ENCODE measurements around the gene RNF183. TPM values are rescaled to one million over a fixed set of nuclear protein-coding genes. Genes with fewer than 3 reads are reported as not detected.
A peak's percentile ranks its signal among the peaks of the same experiment; 100 is the strongest.
"Not testable (repeated sequence)": the region's sequence is repeated elsewhere in the genome, so short reads cannot be mapped to it uniquely, and the experiment has no call there.

The RNF183 gene
- total RNA-seq, 1 donor from 2014 or later, result 0.20 TPM

GRCh38 chr9:113317777-113318176 lies 14.6 kb upstream of the RNF183 start:
- ATAC-seq (peak; percentile 42), DNase-seq (ENCODE audit: low spot score) (no peak)

DNA sequence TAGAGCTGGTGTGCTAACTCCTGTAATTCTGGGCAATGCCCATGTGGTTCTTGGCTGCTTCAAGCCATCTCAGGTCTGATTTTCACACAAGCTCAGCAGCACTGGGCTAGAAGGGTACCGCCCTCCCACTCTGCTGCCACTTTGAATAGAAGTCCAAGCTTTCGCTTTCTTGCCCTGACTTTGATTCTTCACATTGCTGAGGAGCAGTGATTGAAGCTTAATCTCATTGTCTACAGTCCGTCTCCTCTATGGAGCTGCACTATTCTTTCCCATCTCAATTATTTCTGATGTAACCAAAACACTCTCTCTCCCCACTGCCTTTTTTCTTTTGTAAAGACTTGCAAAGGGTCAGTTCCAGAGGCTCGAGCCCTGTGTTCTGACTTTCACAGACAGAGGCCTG lies 12.9 kb upstream of the RNF183 start:
- DNase-seq (ENCODE audit: low spot score) (no peak), ATAC-seq (no peak)

DNA sequence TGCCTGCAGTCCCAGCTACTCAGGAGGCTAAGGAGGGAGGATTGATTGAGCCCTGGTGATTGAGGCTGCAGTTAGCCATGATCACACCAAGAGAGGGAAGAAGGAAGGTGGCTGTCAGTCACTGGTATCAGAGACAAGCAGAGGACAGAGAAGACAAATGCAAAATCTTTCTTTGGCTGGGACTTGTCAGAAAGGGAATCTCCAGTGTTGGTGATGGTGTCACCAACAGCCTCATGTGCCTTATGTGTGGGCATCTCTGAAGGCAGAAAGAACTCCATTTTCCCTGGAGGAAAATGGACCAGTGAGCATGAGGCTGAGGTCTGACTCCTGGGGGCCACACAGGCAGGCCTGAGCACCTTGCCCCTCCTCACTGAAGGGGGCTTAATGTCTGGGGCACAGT lies 12.1 kb upstream of the RNF183 start:
- ATAC-seq, result no peak

DNA sequence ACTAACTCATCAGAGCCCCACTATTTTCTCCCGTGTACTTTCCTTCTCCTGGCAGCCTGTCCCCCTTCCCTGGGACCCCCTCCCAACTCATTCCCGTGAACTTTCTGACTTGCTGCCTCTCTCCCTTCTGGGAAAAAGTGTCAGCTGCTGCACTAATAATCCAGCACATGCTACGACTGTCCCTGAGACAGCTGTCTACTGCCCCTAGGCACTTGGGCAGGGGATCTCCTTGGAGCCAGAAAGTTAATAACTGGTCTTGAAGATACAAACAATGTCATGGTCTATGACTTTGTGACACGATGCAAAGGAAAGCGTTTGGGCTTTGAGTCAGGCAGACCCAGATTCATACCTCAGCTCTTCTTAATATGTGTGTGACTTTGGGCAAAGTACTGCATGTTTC lies 10.1 kb upstream of the RNF183 start:
- no peak for DNase-seq (ENCODE audit: low spot score)
- no peak for ATAC-seq

More for the DNA sequence above, 12.1 kb upstream of the RNF183 start:
- no peak for DNase-seq (ENCODE audit: low spot score)

DNA sequence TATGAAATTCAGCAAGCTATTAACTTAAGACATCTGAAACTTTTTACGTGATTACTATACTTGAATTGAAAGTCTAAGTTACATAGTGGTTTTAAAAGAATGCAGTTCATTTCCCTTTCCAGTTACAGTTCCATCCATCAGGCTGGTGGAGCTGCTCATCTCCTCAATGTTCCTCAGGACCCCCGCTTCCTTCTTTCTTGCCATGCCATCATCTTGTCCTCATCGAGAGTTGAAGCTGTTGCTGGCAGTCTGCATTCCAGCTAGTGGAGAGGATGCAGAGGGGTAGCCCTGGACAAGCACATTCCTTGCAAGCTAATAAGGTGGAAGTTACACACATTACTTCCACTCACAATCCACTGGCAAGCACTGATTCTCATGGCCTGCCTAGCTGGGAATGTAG lies 8.8 kb upstream of the RNF183 start:
- ATAC-seq (no peak), DNase-seq (ENCODE audit: low spot score) (no peak)

DNA sequence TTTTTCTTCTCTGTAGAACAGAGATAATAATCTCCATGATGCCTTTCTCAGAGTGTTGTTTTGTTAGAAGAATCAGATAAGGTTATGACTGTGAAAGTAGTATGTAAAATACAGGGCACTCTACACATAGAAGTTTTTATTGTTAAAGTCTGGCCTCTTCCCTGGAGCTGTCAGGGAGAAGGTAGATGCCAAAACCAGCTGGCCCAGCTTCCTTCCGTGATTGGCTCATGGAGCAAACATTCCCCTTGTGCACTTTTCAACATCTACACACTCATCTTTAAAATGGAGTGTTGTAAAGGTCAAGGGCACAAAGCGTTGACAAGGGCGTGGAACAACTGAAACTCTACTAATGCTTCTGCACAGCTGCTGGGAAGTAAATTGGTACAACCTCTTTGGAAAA lies 7.4 kb upstream of the RNF183 start:
- DNase-seq (ENCODE audit: low spot score), result no peak
- no peak for ATAC-seq

GRCh38 chr9:113309204-113309813 lies 6.1 kb upstream of the RNF183 start:
- DNase-seq (ENCODE audit: low spot score) (no peak), ATAC-seq (peak; percentile 88)

DNA sequence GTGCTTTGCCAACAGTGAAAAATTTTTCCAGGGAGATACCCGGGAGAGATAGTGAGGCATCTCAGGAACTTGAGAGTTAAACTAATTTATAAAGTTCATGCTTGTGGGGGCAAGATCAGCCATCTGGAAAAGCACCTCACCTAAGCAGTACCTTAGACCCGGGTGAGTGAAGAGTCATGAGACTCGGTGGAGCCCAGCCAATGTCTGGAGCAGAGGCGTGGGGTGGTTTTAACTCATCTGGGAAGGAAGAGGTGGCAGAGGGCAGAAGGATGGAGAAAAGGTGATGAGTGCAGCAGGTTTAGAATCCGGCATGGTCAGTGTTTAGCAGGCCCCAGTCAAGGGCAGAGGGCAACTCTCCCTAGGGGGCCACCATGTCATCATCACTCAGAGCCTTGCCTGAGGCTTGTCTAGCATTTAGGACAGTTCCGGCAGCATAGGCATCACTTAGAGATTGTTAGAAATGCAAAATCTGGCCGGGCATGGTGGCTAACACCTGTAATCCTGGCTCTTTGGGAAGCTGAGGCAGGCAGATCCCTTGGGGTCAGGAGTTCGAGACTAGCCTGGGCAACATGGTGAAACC lies 4.3 kb upstream of the RNF183 start:
- ATAC-seq (no peak), DNase-seq (ENCODE audit: low spot score) (no peak)

DNA sequence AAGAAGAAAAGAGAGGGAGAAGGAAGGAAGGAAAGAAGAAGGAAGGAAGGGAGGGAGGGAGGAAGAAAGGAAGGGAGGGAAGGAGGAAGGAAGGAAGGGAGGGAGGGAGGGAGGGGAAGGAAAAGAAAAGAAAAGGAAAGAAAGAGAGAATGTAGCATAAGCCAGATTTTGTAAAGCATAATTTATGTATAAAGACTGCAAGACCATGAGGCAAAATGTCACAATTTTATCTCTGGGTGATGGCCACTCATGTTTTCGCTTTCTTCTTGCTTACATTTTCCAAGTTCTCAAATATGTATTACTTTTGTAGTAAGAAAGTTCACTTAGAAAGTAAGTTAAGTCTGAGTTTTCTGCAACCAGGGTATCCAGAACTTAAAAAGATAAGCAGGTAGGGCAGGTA lies 3.4 kb upstream of the RNF183 start:
- ATAC-seq (no peak), DNase-seq (ENCODE audit: low spot score) (no peak)

- DNase-seq (ENCODE audit: low spot score) (no peak), ATAC-seq (no peak)
Observed at GRCh38 chr9:113301548-113301947, 1.6 kb downstream of the RNF183 start.

DNA sequence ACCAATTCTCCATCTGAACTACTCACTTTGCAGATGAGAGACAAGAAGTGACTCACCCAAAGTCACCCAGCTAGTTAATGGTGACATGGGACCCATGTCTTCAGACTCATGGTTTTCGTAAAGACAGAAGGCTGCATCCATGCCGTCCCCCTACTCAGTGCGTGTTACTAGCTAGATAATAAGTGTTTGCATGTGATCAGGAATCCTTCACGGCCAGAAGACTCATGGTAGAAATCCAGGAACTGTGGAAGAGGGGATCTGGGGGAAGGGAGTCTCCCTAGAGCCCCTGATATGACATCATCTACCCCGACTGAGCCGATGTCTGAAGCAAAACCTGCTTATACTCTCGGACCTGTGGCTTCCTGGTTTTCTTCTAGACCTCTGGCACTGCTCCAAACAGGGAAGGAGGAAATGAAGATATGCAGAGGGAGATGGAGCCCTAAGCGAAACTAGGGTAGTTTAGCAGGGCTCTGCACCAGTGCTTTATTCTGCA lies 3.3 kb downstream of the RNF183 start:
- DNase-seq (ENCODE audit: low spot score) (no peak), ATAC-seq (peak; percentile 15)

- ATAC-seq (no peak), DNase-seq (ENCODE audit: low spot score) (no peak)
Observed at GRCh38 chr9:113298924-113299770, 4.0 kb downstream of the RNF183 start.

DNA sequence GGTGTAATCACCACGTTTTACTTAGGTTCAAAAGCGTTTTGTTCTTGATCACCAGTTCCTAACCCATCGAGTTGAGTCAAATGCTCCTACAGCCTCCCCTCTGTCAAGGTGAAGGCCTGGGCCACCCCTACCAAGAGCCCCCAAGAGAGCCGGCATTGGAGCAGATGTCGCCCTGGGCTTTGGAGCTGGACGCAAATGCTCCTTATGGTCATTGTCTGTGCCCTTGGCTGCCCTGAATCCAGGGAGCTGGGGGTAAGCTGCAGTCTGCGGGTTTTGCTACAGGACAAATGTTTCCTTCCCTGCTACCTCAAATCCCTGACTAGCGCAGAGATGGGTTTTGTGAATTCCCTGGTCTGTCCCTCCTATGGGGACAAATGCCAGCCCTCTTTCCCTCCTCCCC lies 4.9 kb downstream of the RNF183 start:
- no peak for DNase-seq (ENCODE audit: low spot score)
- no peak for ATAC-seq

DNA sequence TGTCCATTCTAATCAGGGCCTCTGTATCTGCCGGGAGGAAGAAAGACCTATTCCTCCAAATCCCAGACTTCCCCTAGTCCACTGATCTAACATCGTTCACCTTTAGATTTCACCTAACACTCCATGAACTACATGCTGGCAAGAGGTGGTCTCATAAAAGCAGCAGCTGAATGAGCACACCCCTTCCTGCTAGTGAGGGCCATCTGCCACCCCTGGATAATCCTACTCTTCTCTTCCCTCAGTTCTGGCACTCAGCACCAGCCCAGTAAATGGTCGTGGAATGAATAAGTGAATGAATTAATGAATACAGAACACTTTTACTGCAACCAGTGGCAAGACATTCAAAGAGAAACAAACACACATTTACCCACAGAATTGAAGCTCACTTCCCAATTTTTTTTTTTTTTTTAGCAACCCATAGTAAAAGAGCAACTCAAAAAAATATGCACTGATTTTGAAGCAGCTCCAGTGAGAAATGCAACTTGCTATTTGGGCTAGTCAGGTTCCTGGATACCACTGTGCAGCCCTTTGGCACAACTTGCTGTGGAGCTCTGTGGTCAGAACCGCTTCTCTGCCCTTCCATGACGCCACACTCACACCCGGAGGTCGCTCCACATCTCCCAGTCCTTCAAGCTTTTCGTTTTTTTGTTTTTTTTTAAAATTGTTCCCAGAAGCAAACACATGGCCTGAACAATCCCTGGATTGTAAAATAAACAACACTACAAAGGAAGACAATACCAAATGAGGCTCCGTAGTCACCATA lies 6.2 kb downstream of the RNF183 start:
- ATAC-seq (no peak), DNase-seq (ENCODE audit: low spot score) (no peak)

DNA sequence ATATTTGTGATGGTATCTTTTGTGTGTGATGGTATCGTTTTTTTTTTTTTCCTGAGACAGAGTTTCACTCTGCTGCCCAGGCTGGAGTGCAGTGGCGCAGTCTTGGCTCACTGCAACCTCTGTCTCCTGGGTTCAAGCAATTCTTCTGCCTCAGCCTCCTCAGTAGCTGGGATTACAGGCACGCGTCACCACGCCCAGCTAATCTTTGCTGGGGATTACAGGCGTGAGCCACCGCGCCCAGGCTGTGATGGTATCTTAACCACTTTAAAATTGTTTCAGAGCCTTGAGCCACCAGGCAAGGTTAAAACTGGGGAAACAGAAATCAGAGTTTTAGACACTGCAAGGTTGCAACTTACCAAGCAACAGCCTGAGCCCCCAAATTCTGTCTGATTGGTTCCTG lies 6.9 kb downstream of the RNF183 start:
- not testable (repeated sequence) for ATAC-seq; DNase-seq (ENCODE audit: low spot score)

GRCh38 chr9:113293285-113293878 lies 9.8 kb downstream of the RNF183 start:
- DNase-seq (ENCODE audit: low spot score) (no peak), ATAC-seq (no peak)

- no peak for ATAC-seq
- no peak for DNase-seq (ENCODE audit: low spot score)
Observed at GRCh38 chr9:113290052-113290607, 13.0 kb downstream of the RNF183 start.

DNA sequence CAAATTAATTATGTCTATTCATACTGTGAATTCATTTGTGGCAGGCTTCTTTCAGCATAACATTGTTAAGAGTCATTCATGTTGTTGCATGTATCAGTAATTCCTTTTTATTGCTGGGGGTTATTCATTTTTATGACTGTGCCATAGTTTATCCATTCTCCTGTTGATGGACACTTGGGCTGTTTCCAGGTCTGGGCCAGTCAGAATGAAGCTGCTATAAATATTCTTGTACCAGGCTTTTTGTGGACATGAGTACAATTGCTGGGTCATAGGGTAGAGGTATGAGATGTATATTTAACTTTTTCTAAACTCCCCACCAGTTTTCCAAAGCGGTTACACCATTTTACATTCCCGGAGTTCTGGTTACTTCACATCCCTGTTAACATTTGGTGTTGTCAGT lies 14.1 kb downstream of the RNF183 start:
- no peak for DNase-seq (ENCODE audit: low spot score)
- ATAC-seq, result no peak

DNA sequence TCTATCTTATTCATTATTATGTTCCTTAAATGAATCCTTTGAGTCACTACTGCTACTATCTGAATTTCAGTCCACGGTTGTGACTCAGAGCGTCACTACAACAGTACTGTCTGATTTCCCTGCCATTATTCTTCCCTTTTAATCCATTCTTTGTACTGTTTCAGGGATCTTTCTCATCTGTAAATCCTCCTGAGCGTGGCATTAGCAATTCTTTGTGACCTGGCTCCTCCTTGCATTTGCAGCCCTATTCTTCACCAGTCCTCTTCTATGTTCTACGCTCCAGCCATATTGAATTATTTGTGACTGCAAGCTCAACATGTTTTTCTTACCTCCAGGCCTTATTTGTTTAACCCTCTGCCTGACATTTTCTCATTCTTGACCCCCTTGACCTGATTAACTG lies 21.8 kb downstream of the RNF183 start:
- ATAC-seq, result no peak

GRCh38 chr9:113278840-113279239 lies 24.3 kb downstream of the RNF183 start:
- DNase-seq (ENCODE audit: low spot score) (no peak), ATAC-seq (no peak)

More for the DNA sequence above, 21.8 kb downstream of the RNF183 start:
- DNase-seq (ENCODE audit: low spot score), result no peak
